Islet of Langerhans (tissue), 1 donor: Measurements from ENCODE around the gene CNNM3.

ENCODE experiments used
- FAIRE-seq: peaks from one replicate; lab custom pipeline; 2011; peaks lifted over from hg19 to GRCh38; lab: Jason Lieb, UNC

Gene CNNM3

GRCh38 chr2:96879545-96880040 lies 63.5 kb downstream of the CNNM3 start:
- no peak for FAIRE-seq

DNA sequence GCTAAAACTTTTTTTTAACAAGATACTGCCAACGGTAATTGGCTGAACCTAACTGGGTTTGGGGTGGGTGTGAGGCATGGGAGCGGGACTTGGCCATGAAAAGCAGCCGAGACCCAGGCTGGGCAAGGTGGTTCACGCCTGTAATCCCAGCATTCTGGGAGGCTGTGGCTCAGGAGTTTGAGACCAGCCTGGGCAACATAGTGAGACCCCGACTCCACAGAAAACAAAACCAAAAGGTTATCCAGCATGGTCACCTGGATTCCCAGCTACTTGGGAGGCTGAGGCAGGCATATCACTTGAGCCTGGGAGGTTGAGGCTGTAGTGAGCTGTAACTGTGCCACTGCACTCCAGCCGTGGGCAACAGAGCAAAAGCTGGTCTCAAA lies 64.8 kb downstream of the CNNM3 start:
- FAIRE-seq, result no peak

- no peak for FAIRE-seq
Observed at GRCh38 chr2:96881349-96882195, 65.5 kb downstream of the CNNM3 start.

- no peak for FAIRE-seq
Observed at GRCh38 chr2:96882230-96882629, 66.2 kb downstream of the CNNM3 start.

DNA sequence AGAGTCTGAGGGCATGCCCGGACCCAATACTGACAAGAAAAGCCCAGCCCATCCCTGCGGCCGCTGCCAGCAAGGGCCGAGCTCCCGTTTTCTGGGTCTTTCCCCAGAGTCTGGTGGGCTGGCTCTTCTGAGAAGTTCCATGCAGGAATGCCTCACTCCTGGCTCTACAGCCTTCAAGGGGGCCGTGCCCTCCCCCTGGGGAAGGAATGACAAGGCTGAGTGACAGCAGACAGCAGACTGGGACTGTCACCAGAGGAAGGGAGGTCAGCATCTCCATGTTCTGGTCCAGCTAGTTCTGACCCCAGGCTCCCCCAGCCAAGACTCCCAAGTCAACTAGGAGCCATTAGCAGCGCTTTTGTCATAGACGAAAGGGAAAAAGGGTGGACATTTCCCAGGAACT lies 66.8 kb downstream of the CNNM3 start:
- FAIRE-seq, result no peak

- no peak for FAIRE-seq
Observed at GRCh38 chr2:96883306-96883705, 67.2 kb downstream of the CNNM3 start.
